HG02678 (cell line): ENCODE measurements around the gene OR6B1.
A peak's percentile ranks its signal among the peaks of the same experiment; 100 is the strongest.

Experiments
- ATAC-seq: cut with Tn5 transposase; IDR thresholded peaks from one replicate; pipeline ENCODE4 v1.9.1; 2021; ENCODE audit warnings: mild to moderate bottlenecking, moderate library complexity; ENCODE audit not compliant: unreplicated experiment

Gene OR6B1

GRCh38 chr7:144000020-144000419 is at the start of gene OR6B1:
TSS of gene OR6B1 (plus strand) at chr7:144000320. CDS start at chr7:144003997, 3,677 bp downstream.
- ATAC-seq, result no peak

DNA sequence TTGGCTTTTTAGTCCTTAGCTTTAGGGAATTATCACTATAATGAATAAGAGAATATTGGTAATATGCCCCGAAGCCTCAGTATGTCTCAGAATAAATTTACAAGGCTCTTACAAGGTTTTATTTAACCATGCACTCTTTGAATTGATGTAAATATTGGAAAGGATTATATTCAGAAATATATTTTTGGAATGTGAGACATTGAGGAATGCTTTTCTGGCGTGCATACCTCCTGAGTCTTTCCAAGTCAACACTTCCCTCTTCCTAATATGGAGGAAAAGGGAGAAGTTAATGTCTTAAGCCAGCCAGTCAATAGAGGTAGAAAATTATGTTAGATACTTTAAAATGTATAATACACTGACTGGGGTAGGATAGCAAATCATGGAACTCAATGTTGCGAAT is 46.7 kb upstream of the OR6B1 start:
- ATAC-seq, result no peak

GRCh38 chr7:143954135-143954534 is 46.0 kb upstream of the OR6B1 start:
- no peak for ATAC-seq

DNA sequence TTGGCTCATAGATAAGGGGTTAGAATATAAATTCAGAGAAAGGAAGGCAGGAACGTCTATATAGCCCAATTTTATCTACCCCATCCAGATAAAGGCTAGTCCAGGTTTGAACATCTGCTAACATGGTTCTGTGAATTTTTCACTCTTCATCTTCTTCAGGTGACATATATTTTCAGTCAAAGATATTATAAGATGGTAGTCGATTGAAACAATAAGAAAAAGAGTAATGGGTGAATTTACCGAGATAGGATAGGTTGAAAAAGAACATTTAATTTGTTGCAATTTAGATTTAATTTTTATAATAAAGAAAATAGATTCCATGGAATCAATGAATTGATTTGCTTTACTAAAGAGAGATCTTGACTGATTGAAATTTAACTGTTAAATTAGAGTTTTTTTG is 45.6 kb upstream of the OR6B1 start, which contains the start of gene OR2F1:
TSS of gene OR2F1 (plus strand) at position 301 of the 400 bp plus-strand sequence. CDS start 5,127 bp downstream, outside the sequence.
- ATAC-seq, result no peak

DNA sequence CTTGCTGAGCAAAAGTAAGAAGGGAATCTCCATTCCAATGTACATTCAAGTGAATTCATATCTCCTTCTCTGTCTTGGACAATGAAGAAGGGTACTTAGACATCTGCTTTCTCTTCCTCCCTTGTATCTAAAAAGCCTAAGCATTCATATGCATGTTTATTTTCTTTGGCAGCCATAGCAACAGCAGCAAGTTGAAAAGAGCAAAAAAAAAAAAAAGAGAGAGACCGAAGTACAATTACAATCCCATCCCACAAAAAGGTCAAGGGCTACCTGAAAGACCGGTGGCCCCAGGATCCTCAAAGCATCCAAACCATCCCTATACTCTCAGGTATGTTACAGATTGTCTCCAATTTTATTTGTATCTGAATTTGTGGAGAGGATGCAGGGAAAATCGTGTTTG is 41.3 kb upstream of the OR6B1 start:
- ATAC-seq, result no peak

- ATAC-seq, result no peak
Measured at GRCh38 chr7:143960813-143961610, 39.1 kb upstream of the OR6B1 start.

DNA sequence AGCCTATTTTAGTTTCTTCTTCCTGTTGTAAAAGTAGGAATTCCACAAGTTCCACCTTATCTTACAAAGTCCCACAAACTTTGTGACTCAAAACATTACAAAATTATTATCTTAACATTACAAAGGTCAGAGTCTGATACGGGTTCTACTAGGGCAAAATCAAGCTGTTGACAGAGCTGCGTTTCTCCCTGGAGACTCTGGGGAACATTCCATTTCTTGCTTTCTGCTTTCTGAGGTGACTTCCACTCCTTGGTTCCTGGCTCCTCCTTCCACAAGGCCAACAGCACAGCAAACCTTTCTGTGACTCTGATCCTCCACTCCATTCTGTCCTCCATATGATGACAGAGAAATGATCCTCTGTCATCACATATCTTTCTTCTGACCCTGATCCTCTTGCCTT is 34.8 kb upstream of the OR6B1 start:
- ATAC-seq, result no peak

DNA sequence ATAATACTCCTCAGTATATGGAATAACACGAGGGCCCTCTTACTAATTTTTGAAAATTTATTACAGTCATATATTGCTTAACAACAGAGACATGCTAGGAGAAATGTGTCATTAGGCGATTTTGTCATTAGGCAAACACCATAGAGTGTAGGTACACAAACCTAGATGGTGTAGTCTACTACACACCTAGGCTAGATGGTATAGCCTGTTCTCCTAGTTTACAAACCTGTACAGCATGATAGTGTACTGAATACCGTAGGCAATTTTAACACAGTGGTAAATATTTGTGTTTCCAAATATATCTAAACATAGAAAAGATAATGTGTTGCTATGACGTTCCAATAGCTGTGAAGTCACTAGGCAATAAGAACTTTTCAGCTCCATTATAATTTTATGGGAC is 32.7 kb upstream of the OR6B1 start:
- no peak for ATAC-seq

DNA sequence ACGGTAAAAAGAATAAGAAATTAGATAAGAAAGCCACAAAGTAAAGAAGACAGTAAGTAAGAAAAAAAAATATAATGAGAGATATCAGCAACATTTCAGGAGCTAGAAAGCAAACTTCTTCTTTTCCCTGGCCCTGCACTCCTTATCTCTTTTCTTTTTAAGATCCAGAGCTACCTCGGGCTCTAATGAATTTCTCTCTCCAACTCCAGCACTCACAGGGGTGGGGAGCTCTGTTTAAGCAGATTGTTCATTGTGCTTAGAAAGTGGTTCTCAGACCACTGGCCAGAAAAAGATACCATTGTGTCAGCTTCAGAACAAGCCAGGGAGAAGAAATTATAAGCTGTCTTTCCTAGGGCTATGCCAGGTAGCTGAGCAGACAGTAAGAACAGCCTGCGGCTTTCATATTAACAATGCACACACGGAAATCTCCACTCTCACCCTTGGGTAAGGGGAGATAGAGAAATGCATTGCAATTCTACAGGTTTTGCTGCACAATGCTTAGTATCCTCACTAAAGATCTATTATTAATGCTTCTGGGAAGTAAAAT is 26.2 kb upstream of the OR6B1 start:
- ATAC-seq, result no peak

DNA sequence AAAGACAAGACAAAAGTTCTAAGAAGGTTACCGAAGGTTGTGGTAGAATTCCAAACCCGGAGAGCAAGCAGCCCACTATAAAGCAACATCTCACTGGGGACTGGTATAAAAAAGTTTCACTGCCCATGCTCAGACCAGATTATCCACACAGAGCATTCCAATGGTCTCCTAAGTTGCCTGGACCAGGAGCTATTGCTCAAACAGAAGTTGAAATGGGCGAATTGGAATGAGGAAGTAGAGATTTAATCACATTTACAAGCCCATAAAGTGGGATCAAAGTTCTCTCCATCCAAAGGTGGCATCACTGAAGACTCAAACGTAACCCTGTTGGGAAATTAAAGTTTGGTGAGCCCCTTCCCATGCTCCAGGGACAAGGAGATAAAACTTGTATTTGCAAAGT is 25.7 kb upstream of the OR6B1 start:
- no peak for ATAC-seq

DNA sequence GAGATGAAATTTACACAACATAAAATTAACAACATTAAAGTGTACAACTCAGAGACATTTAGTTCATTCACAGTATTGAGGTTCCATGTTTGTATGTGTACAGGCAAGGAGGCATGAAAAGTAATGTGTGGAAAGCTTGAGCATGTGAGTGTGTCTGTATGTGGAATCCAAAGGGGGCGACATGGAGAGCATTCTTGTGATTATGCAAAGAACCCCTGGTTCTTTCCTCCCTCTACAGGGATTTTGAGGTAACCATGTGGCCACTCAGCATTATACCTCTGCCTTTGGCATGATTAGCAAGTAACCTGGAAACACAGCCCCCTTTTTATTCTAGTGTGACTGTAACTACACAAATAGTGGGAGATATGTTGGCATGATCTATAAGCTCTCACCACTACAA is 24.5 kb upstream of the OR6B1 start:
- no peak for ATAC-seq

GRCh38 chr7:143978585-143978984 is 21.5 kb upstream of the OR6B1 start:
- no peak for ATAC-seq

GRCh38 chr7:143979359-143979758 is 20.8 kb upstream of the OR6B1 start:
- ATAC-seq, result no peak

- no peak for ATAC-seq
Measured at GRCh38 chr7:143979998-143980397, 20.1 kb upstream of the OR6B1 start.

GRCh38 chr7:143980746-143981510 is 19.2 kb upstream of the OR6B1 start:
- no peak for ATAC-seq

DNA sequence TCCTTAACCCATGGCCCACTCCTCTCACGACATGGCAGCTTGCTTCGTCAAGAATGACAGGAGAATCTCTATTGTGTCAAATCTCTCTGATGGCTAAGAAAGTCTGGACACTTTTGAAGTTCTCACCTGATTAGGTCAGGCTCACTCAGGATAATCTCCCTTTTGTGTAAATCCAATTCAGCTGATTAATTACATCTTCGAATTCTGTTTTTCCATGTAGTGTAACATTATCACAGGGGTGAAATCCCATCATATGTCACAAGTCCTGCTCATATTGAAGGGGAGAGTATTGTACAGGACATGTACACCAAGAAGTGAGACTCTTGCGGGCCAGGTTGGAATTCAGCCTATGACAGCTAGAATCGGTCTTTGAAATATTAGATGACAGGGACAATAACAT is 16.2 kb upstream of the OR6B1 start:
- no peak for ATAC-seq

DNA sequence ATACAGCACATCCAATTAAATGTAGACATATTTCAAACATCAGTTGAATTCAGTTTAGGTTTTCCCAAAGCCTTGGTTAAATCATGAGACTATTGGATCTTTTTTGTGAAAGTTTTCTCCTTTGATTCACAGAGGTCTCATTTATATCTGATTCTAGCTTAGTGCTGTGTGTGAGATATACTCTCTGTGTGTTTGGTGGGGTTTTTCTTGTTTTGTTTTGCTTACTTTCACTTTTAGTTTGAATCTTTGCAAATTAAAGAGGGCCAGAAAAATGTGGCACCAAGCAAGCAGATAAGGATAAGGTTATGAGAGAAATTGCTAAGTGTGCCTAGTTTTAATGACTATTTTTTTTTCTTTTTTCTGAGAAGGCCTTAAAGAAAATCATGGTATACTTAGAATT is 12.6 kb upstream of the OR6B1 start:
- peak; percentile 43 for ATAC-seq

DNA sequence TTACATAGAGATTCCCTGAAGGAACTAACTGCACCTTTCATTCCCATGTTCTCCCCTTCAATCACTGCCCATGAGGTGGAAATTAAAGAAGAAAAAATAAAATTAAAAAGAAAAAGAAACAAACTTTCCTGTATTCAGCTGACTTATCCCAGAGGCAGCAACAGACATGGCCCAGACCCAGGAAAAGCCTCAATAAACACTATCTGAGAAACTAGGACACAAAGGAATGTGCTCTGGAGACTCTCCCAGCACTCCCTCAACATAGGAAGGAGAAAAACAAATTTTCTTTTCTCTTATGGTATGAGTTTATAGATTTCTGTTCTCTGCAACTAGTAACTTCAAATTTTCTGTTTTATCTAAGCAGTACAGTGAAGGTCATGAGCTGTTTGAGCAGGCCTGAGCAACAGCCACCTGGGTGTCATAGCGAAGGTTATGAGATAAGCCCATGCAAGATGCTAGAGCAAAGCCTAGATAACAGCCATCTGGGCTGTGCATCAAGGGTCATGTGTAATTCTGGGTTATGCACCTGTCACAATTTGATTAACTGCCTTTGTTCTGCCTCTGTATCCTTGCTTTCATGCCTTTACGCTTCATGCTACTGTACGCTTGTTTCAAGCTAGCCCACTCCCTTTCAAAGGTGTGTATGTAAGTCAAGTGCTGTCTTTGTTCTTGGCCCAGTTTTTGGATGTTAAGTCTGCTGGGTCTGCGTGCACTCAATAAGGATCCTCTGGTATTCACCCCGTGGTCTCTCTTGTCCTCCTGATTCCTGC is 11.0 kb upstream of the OR6B1 start:
- no peak for ATAC-seq

DNA sequence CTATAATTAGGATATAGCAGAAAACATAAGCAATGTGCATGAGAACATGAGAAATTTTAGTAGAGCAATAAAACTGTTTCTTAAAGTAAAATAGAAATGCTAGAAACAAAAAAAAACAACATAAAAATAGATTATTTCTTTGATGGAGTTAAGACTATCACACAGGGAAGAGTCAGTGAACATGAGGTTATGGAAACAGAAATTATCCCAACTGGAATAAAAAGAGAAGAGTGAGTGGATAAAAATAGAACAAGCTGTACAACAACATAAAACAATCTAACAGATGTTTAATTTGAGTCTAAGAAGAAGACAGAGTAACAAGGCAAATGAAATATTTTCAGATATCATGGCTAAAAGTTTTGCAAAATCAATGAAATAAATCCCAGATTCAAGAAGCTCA is 7.5 kb upstream of the OR6B1 start:
- ATAC-seq, result no peak

GRCh38 chr7:143993924-143994323 is 6.2 kb upstream of the OR6B1 start:
- ATAC-seq, result no peak

DNA sequence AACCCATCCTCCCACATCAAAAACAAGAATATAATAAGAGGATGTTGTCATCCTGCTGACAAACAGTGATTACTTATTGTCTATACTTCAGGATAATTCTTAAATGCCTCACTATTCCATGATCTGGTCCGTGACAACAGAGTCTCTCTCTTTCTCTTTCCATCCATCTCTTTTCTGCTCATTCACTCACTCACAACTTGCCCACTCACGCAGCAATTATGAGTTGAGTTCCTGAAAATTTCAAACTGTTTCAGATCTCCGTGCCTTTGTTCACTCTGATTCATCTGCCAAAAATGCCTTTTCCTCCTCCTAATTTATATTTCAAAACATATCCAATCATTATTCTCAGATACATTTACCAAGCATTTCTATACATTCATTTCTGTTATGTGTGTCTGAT is 1.4 kb downstream of the OR6B1 start:
- ATAC-seq, result no peak
